HEK293T (cell line): ENCODE measurements around the gene DLX4.

ENCODE experiments used
- CTCF ChIA-PET: fragments of 350-600 bp; formaldehyde crosslinking; extraction: SDS; loops from one replicate; lab custom pipeline; 2021; ENCODE audit warnings: antibody characterized with exemption, inconsistent platforms; lab: Yijun Ruan, JAX
- POLR2A ChIA-PET: fragments of 350-600 bp; formaldehyde crosslinking; extraction: SDS; loops from one replicate; lab custom pipeline; 2020; ENCODE audit warnings: antibody characterized with exemption, inconsistent platforms; lab: Yijun Ruan, JAX
- DNase-seq: peaks from one replicate; pipeline ENCODE4 v3.0.0; 2012; ENCODE audit warnings: mixed read lengths; ENCODE audit errors: extremely low spot score
- ARNT ChIP-seq: fragments of 450-650 bp; IDR thresholded peaks from 2 replicates; pipeline ENCODE4 v1.6.1; 2017; ENCODE audit warnings: mild to moderate bottlenecking
- BHLHE40 ChIP-seq: fragments of 450-650 bp; IDR thresholded peaks from 2 replicates; pipeline ENCODE4 v1.6.1; 2016; ENCODE audit warnings: mild to moderate bottlenecking, moderate library complexity, borderline replicate concordance
- CTBP1 ChIP-seq: fragments of 450-650 bp; IDR thresholded peaks from 2 replicates; pipeline ENCODE4 v1.6.1; 2016; ENCODE audit warnings: borderline replicate concordance
- ELF4 ChIP-seq: fragments of 450-650 bp; IDR thresholded peaks from 2 replicates; pipeline ENCODE4 v1.6.1; 2017; ENCODE audit warnings: antibody characterized with exemption
- FOXA1 ChIP-seq: fragments of 450-650 bp; IDR thresholded peaks from 2 replicates; pipeline ENCODE4 v1.6.1; 2016; ENCODE audit warnings: mild to moderate bottlenecking
- FOXK2 ChIP-seq: fragments of 450-650 bp; IDR thresholded peaks from 2 replicates; pipeline ENCODE4 v1.6.1; 2016; ENCODE audit warnings: mild to moderate bottlenecking
- FOXM1 ChIP-seq: fragments of 450-650 bp; IDR thresholded peaks from 2 replicates; pipeline ENCODE4 v1.6.1; 2017; ENCODE audit warnings: mild to moderate bottlenecking, borderline replicate concordance
- HDGF ChIP-seq: fragments of 450-650 bp; IDR thresholded peaks from 2 replicates; pipeline ENCODE4 v1.6.1; 2017; ENCODE audit warnings: antibody characterized with exemption, borderline replicate concordance
- L3MBTL2 ChIP-seq: fragments of 450-650 bp; conservative IDR thresholded peaks from 2 replicates; pipeline ENCODE4 v1.6.1; 2016; ENCODE audit warnings: mild to moderate bottlenecking
- LEF1 ChIP-seq: fragments of 450-650 bp; IDR thresholded peaks from 2 replicates; pipeline ENCODE4 v1.6.1; 2017; ENCODE audit warnings: mild to moderate bottlenecking, borderline replicate concordance
- NFRKB ChIP-seq: fragments of 450-650 bp; IDR thresholded peaks from 2 replicates; pipeline ENCODE4 v1.6.1; 2016; ENCODE audit warnings: mild to moderate bottlenecking, moderate library complexity
- SP1 ChIP-seq: fragments of 450-650 bp; IDR thresholded peaks from 2 replicates; pipeline ENCODE4 v1.6.1; 2017
- SUZ12 ChIP-seq: fragments of 450-650 bp; IDR thresholded peaks from 2 replicates; pipeline ENCODE4 v1.6.1; 2016; ENCODE audit warnings: mild to moderate bottlenecking
- TARDBP ChIP-seq: fragments of 450-650 bp; IDR thresholded peaks from 2 replicates; pipeline ENCODE4 v1.6.1; 2016
- ZNF384 ChIP-seq: fragments of 450-650 bp; IDR thresholded peaks from 2 replicates; pipeline ENCODE4 v1.6.1; 2016
- TF ChIP-seq, protein P1 (sequence below): fragments of 450-650 bp; IDR thresholded peaks from 2 replicates; pipeline ENCODE4 v1.6.1; 2016

Gene DLX4

DNA sequence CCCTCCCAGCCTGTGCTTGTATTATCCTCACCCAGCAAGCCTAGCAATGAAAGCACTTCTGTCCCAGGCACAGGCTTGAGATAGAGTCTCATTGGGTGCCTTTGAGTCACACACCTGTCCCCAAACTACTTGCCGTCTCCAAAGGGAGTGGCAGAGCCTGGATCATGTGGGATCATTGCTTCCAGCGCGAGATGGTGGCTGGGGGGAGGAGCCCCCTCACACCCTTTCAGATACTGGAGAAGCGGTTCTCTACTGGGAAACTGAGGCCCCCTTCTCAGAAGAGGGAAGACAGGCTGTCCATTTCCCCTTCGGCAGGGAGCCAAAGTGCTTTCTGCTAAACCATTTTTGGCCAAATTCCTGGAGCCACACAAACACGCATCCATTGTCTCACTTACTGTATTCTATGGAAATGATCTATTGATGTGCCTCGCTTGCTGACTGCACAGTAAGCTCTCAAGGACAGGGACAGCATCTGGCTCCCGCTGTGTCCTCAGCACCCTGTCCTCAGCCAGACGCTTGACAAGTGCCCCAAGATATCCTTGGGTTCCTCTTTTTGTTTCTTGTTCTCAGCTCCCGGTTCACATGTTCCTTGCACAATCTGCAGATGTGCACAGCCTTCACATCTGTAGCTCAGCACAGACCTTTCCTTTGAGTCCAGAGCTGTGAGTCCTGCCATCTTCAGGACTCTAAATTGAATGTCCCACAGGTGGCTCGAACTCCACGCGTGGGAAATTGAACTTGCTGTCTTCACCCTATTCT is 52.0 kb downstream of the DLX4 start:
- ChIA-PET CTCF (interaction anchor here (0.6 kb wide), 1 partner anchor 10 kb away, joined by 5 read pairs; no protein-coding TSS in a partner anchor), POLR2A (no interaction called here)
- TF ChIP-seq NFRKB (no peak), L3MBTL2 (no peak), ZNF384 (no peak), SP1 (no peak), LEF1 (no peak), ARNT (no peak), FOXK2 (no peak), HDGF (no peak), FOXM1 (no peak), SUZ12 (no peak), ELF4 (no peak), TARDBP (no peak)
- TF ChIP-seq, protein P1, sequence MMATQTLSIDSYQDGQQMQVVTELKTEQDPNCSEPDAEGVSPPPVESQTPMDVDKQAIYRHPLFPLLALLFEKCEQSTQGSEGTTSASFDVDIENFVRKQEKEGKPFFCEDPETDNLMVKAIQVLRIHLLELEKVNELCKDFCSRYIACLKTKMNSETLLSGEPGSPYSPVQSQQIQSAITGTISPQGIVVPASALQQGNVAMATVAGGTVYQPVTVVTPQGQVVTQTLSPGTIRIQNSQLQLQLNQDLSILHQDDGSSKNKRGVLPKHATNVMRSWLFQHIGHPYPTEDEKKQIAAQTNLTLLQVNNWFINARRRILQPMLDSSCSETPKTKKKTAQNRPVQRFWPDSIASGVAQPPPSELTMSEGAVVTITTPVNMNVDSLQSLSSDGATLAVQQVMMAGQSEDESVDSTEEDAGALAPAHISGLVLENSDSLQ = no peak
- DNase-seq = no peak

DNA sequence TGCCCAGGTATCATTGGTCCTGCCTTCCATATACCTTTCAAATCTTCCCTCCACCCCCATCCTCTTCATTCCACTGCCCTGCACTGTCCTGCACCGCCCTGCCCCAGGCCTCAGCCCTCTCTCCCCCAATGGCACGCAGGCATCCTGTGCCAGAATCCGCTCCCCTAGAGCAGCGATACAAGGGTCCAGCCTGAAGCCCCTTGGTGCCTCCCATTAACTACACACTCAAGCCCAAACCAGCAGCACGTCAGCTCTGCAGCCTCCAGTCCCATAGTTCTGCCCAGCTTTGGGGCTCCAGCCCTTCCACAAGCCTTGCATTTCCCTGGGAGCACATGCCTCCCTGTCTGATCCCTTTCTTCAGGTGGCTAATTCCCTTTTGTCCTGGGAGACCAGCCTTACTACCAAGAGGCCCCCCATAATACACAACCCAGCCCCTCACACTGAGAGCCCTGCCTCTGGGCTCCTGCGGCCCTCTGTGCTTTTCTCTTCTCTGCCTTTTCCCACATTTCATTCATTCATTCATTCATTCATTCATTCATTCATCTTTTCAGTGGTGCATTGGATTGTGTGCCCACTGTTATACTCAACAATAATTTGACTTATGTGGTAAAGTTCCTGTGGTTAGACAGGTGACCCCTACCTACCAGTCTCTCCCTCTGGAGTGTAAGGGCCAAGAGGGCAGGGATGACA is 52.8 kb downstream of the DLX4 start:
- CTCF ChIA-PET = interaction anchor here (1.2 kb wide), 2 partner anchors 66 to 73 kb away, joined by 3 read pairs; partner anchors contain the start of gene PDK2
- TF ChIP-seq, protein P1 = no peak
- TF ChIP-seq HDGF (no peak), L3MBTL2 (no peak), NFRKB (no peak), FOXA1 (no peak), ARNT (no peak), LEF1 (no peak), ZNF384 (no peak), ELF4 (no peak), BHLHE40 (no peak), SUZ12 (no peak), TARDBP (no peak), CTBP1 (no peak), SP1 (no peak)
- POLR2A ChIA-PET = no interaction called here
- no peak for DNase-seq

DNA sequence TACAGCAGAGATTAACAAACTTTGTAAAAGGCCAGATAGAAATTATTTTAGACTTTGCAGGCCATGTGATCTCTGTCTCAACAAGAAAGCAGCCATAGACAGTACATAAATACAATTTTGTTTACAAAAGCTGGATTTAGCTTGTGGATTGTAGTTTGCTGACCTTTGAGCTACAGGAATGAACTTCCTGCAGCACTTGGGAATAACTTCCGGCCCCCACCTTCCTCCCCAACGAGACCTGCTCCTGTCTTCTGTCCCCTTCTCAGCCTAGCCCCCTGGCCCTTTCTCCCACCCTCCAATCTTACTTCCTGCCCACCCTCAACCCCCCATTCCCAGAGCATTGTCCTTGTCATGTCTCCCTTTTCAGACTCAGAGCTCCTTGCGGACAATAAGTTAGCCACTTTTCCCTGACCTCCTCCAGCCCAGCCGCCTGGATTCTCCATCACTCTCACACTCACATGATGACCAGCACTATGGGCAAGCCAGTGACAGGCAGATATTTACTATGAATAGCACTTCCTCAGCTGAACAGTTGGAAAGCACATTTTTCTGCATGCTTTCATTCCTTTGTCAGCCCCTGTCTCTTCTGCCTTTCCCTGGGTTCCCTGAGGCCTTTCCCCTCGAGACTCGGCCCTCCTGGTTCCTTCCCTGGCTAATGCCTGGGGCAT is 53.6 kb downstream of the DLX4 start:
- no peak for DNase-seq
- CTCF ChIA-PET = interaction anchor here (1.2 kb wide), 2 partner anchors 65 to 72 kb away, joined by 3 read pairs; partner anchors contain the start of gene PDK2
- POLR2A ChIA-PET = no interaction called here
- TF ChIP-seq BHLHE40 = no peak
- no peak for TF ChIP-seq FOXA1
- TF ChIP-seq LEF1 = no peak
- no peak for TF ChIP-seq HDGF
- no peak for TF ChIP-seq NFRKB
- TF ChIP-seq SUZ12 = no peak
- no peak for TF ChIP-seq FOXM1
- TF ChIP-seq, protein P1 = no peak
- no peak for TF ChIP-seq FOXK2
- no peak for TF ChIP-seq SP1
- TF ChIP-seq L3MBTL2 = no peak
- TF ChIP-seq ARNT = no peak
- no peak for TF ChIP-seq ELF4

DNA sequence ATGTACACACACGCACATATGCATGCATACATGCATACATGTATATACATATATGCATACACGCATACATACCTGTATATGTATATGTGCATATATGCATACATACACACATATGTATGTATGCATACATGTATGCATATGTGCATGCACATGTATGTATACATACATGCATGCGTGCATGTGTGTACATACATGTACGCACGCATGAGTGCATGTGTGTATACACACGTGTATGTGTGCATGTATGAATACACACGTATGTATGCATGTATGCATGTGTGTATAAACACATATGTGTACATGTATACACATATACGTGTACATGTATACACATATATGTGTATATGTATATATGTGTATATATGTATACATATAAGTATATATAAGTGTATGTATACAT is 54.5 kb downstream of the DLX4 start:
- TF ChIP-seq TARDBP (no peak), LEF1 (0 out of 2 replicates have a peak, but pooled peaks have one; percentile 23)
- CTCF ChIA-PET = no interaction called here
- no peak for DNase-seq
- POLR2A ChIA-PET = no interaction called here
